PC-9 (cell line): ENCODE data around the gene SPATS2L. TPM values are rescaled to one million over a fixed set of nuclear protein-coding genes. Genes with fewer than 3 reads are reported as not detected.

Experiments
- BruUV-seq: library from RNA; stranded (reverse); fragments of 400-500 nt; replicated peaks from 2 replicates; lab custom pipeline; 2021; lab: Mats Ljungman, UMichigan
- CTCF ChIA-PET: fragments of 300-600 bp; sonication (Branson Sonifier 250); formaldehyde crosslinking; loops from one replicate; lab custom pipeline; 2022; ENCODE audit warnings: antibody characterized with exemption; lab: Charles Lee
- POLR2A ChIA-PET: fragments of 300-600 bp; sonication (Branson Sonifier 250); formaldehyde crosslinking; loops from one replicate; lab custom pipeline; 2022; ENCODE audit warnings: antibody characterized with exemption; ENCODE audit not compliant: unreplicated experiment; lab: Charles Lee
- DNase-seq, 2 experiments: peaks; one replicate each; pipeline versions ENCODE4 v3.0.0 to v3.0.0-alpha.2; 2015 to 2022; ENCODE audit warnings: mixed read lengths in 1 of 2
- H2AFZ ChIP-seq: fragments of 200-600 bp; sonication (generic); 2 replicates; pipeline ENCODE4 v1.8.1; 2017; ENCODE audit warnings: antibody characterized with exemption
- H3F3A ChIP-seq: fragments of 200-600 bp; sonication (generic); 2 replicates; pipeline ENCODE4 v1.8.1; 2017; ENCODE audit warnings: antibody characterized with exemption, mild to moderate bottlenecking, low read depth; ENCODE audit not compliant: insufficient read depth
- H3K27ac ChIP-seq: fragments of 200-600 bp; sonication (generic); 2 replicates; pipeline ENCODE4 v1.6.1; 2016; ENCODE audit warnings: mixed run types
- H3K27me3 ChIP-seq: fragments of 200-600 bp; sonication (generic); 2 replicates; pipeline ENCODE4 v1.6.1; 2016; ENCODE audit warnings: low read depth, mixed run types; ENCODE audit not compliant: insufficient read depth
- H3K36me3 ChIP-seq: fragments of 200-600 bp; sonication (generic); 2 replicates; pipeline ENCODE4 v1.6.1; 2016; ENCODE audit warnings: low read depth, mixed run types
- H3K4me1 ChIP-seq: fragments of 200-600 bp; sonication (generic); replicated peaks from 2 replicates; pipeline ENCODE4 v1.6.1; 2016; ENCODE audit warnings: mixed run types; ENCODE audit not compliant: insufficient read depth
- H3K4me2 ChIP-seq: fragments of 200-600 bp; sonication (generic); 2 replicates; pipeline ENCODE4 v1.6.1; 2017; ENCODE audit warnings: mixed run types
- H3K4me3 ChIP-seq: fragments of 200-600 bp; sonication (generic); 2 replicates; pipeline ENCODE4 v1.6.1; 2016; ENCODE audit warnings: mixed run types
- H3K79me2 ChIP-seq: fragments of 200-600 bp; sonication (generic); 2 replicates; pipeline ENCODE4 v1.6.1; 2017; ENCODE audit warnings: low read depth, mixed run types
- H3K9me2 ChIP-seq: fragments of 200-600 bp; sonication (generic); 2 replicates; pipeline ENCODE4 v1.8.1; 2017; ENCODE audit warnings: mild to moderate bottlenecking; ENCODE audit not compliant: insufficient read depth
- H3K9me3 ChIP-seq: fragments of 200-600 bp; sonication (generic); 2 replicates; pipeline ENCODE4 v1.8.1; 2016; ENCODE audit warnings: low read depth; ENCODE audit not compliant: insufficient read depth
- H4K20me1 ChIP-seq: fragments of 200-600 bp; sonication (generic); 2 replicates; pipeline ENCODE4 v1.8.1; 2017; ENCODE audit not compliant: insufficient read depth
- CTCF ChIP-seq: fragments of 200-600 bp; sonication (generic); conservative IDR thresholded peaks from 2 replicates; pipeline ENCODE4 v1.6.1; 2017; ENCODE audit warnings: mixed run types, antibody characterized with exemption, mild to moderate bottlenecking, moderate library complexity
- EZH2 ChIP-seq: fragments of 200-600 bp; sonication (generic); IDR thresholded peaks from 2 replicates; pipeline ENCODE4 v1.8.0; 2017; ENCODE audit warnings: antibody characterized with exemption, low read depth
- intact Hi-C: fragments of 100-400 bp; cut with micrococcal nuclease; formaldehyde crosslinking; loops from one replicate; pipeline ENCODE4 v1.10.0; 2022; ENCODE audit not compliant: unreplicated experiment
- total RNA-seq: library from RNA; stranded (reverse); gene quantifications from 2 replicates; pipeline ENCODE4 v1.2.3, GENCODE V29; 2021

SPATS2L gene
- total RNA-seq, 1 experiment from 2014 or later: 199 TPM

GRCh38 chr2:200274116-200275075, 32.1 kb upstream of the SPATS2L start:
- Histone ChIP-seq H3F3A (no peaks in the 10 kb centered on the region), H4K20me1 (no peaks in the 10 kb centered on the region), H3K27me3 (no peaks in the 10 kb centered on the region), H3K4me3 (no peak overlapping the region), H3K27ac (no peak overlapping the region), H3K79me2 (no peaks in the 10 kb centered on the region), H3K9me3 (no peaks in the 10 kb centered on the region), H3K4me2 (no peak overlapping the region), H2AFZ (no peak overlapping the region), H3K9me2 (no peaks in the 10 kb centered on the region), H3K4me1 (no peaks in the 10 kb centered on the region), H3K36me3 (no peaks in the 10 kb centered on the region)
- TF ChIP-seq EZH2: no peak
- TF ChIP-seq CTCF: no peak
- ChIA-PET POLR2A (interaction anchor here (0.6 kb wide), 1 partner anchor 110 kb away, joined by 3 read pairs; no protein-coding TSS in a partner anchor), CTCF (no interaction called here)
- DNase-seq: no peak
- intact Hi-C loops: no loop called here
- BruUV-seq: no TSS peak

GRCh38 chr2:200275295-200276013, 31.0 kb upstream of the SPATS2L start:
- no TSS peak for BruUV-seq
- CTCF ChIA-PET: no interaction called here
- POLR2A ChIA-PET: interaction anchor here (0.6 kb wide), 2 partner anchors 98 to 111 kb away, joined by 3 to 4 read pairs; no protein-coding TSS in a partner anchor
- no peak for TF ChIP-seq EZH2
- TF ChIP-seq CTCF: no peak
- intact Hi-C loops: no loop called here
- Histone ChIP-seq H3K4me3 (no peak overlapping the region), H3K4me2 (no peak overlapping the region), H3K79me2 (no peaks in the 10 kb centered on the region), H4K20me1 (no peaks in the 10 kb centered on the region), H3K36me3 (no peaks in the 10 kb centered on the region), H3K9me3 (no peaks in the 10 kb centered on the region), H3K27me3 (no peaks in the 10 kb centered on the region), H3K9me2 (no peaks in the 10 kb centered on the region), H3K4me1 (no peaks in the 10 kb centered on the region), H3K27ac (no peak overlapping the region), H2AFZ (no peak overlapping the region), H3F3A (no peaks in the 10 kb centered on the region)
- no peak for DNase-seq

- no TSS peak for BruUV-seq
Observed at GRCh38 chr2:200276472-200276871, 30.0 kb upstream of the SPATS2L start.

More at GRCh38 chr2:200276472-200276871, 30.0 kb upstream of the SPATS2L start:
- H3K9me3 ChIP-seq: no peaks in the 10 kb centered on the region
- H3K9me2 ChIP-seq: no peaks in the 10 kb centered on the region
- H3K36me3 ChIP-seq: no peaks in the 10 kb centered on the region
- H3K4me3 ChIP-seq: no peak overlapping the region
- POLR2A ChIA-PET: no interaction called here
- H3F3A ChIP-seq: no peaks in the 10 kb centered on the region
- H3K27ac ChIP-seq: no peak overlapping the region
- DNase-seq: no peak
- CTCF ChIA-PET: no interaction called here
- TF ChIP-seq CTCF (no peak), EZH2 (no peak)
- no peaks in the 10 kb centered on the region for H3K4me1 ChIP-seq
- H3K79me2 ChIP-seq: no peaks in the 10 kb centered on the region
- intact Hi-C loops: no loop called here
- H3K27me3 ChIP-seq: no peaks in the 10 kb centered on the region
- H3K4me2 ChIP-seq: no peak overlapping the region
- no peaks in the 10 kb centered on the region for H4K20me1 ChIP-seq
- no peak overlapping the region for H2AFZ ChIP-seq
